HepG2 (cell line): Measurements from ENCODE around the gene ACTRT2. TPM values are rescaled to one million over a fixed set of nuclear protein-coding genes. Genes with fewer than 3 reads are reported as not detected.

ENCODE experiments used
- LRRFIP1 ChIP-seq: sonication (generic); formaldehyde crosslinking; conservative IDR thresholded peaks from 2 replicates; pipeline ENCODE4 v1.4.0; 2020; ENCODE audit warnings: missing genetic modification reagents
- MTA3 ChIP-seq: sonication (generic); formaldehyde crosslinking; IDR thresholded peaks from 2 replicates; pipeline ENCODE4 v1.4.0; 2020; ENCODE audit warnings: missing genetic modification reagents
- SUZ12 ChIP-seq: fragments of 150-350 bp; IDR thresholded peaks from 2 replicates; pipeline ENCODE4 v1.6.1; 2014; ENCODE audit warnings: low read depth, low read length
- THAP7 ChIP-seq: sonication (generic); formaldehyde crosslinking; IDR thresholded peaks from 2 replicates; pipeline ENCODE4 v1.8.1; 2023; ENCODE audit warnings: mild to moderate bottlenecking, missing genetic modification reagents
- ZBTB40 ChIP-seq, 2 experiments: fragments of 450-650 bp in 1 of 2; sonication (generic) in 1 of 2; formaldehyde crosslinking in 1 of 2; IDR thresholded peaks; 2 replicates each; pipeline versions ENCODE4 v1.6.1 to v1.8.0; 2016 to 2022; ENCODE audit warnings: antibody characterized with exemption in 1 of 2, mild to moderate bottlenecking in 1 of 2, missing genetic modification reagents in 1 of 2
- ZHX1 ChIP-seq: sonication (generic); formaldehyde crosslinking; IDR thresholded peaks from 2 replicates; pipeline ENCODE4 v1.8.1; 2022; ENCODE audit warnings: low read depth, mild to moderate bottlenecking, missing genetic modification reagents
- polyA plus RNA-seq, 8 experiments: library from polyadenylated mRNA; depleted of rRNA in 3 of 8; stranded (reverse) in 7 of 8; unstranded in 1 of 8; fragments of >200 nt; fragmentation: Illumina TruSeq in 4 of 8; extraction: Trizol in 4 of 8; gene quantifications; 2 replicates each; pipeline versions ENCODE4 v1.2.1 to v1.2.3, GENCODE V29; 2011 to 2016; ENCODE audit warnings: low read depth in 4 of 8, missing spikeins in 1 of 8, mixed read lengths in 1 of 8; ENCODE audit not compliant: insufficient read depth in 1 of 8
- total RNA-seq, 5 experiments: library from RNA; depleted of rRNA; stranded (reverse); fragments of >200 nt; fragmentation: Illumina TruSeq; extraction: Trizol; gene quantifications; 2 replicates each; pipeline ENCODE4 v1.2.3, GENCODE V29; 2016; ENCODE audit warnings: low read depth in 1 of 5
- TF ChIP-seq, protein P1 (sequence below): sonication (generic); formaldehyde crosslinking; IDR thresholded peaks from 2 replicates; pipeline ENCODE4 v1.4.0; 2020; ENCODE audit warnings: mild to moderate bottlenecking, missing genetic modification reagents

The ACTRT2 gene
- total and polyA plus RNA-seq, 2 of the 13 experiments (the other 11 are each of a cell fraction or from before 2014, with no cell fraction given): not detected

DNA sequence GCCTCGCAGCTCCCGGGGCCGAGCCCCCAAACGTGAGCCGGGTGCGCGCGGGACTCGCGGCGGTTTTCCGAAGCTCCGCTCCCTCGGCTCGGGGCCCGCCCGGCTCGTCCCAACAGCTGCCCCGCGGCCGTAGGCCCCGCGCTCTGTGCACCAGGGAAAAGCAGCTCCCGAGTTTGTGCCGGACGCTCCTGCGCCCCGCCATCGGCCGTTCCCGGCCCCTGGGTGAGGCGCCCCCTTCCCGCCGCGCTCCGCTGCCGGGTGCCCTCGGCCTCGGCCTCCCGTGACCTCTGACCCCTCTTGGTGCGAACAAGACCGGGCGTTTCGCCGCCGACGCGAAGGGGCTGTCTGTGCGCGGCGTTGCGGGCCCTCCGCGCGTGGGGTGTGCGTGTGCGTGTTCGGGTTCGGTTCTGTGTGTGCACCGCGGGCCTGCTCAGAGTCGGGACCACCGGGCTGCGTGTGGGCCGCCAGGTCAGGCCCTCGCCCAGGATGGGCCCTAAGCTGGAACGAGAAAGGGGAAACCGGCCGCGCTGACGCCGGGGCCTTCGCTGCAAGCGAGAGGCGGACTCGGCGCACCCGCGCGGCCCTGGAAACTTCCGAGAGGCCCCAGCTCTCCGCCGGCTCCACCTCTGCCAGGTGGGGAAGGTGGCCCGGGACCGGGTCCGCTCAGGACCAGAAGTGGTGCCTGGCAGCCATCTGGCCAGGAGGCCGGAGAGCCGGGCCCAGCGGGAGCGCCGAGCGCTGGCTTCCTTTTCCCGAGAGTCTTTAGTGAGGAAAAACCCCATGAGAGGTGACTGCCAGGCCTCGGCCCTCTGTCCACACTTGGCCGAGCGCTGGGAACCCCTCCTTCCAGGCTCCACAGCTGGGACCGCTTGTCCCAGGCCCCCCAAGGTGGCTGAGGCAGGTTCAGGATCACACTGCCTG is 49.6 kb downstream of the ACTRT2 start (continued):
- TF ChIP-seq, protein P1, sequence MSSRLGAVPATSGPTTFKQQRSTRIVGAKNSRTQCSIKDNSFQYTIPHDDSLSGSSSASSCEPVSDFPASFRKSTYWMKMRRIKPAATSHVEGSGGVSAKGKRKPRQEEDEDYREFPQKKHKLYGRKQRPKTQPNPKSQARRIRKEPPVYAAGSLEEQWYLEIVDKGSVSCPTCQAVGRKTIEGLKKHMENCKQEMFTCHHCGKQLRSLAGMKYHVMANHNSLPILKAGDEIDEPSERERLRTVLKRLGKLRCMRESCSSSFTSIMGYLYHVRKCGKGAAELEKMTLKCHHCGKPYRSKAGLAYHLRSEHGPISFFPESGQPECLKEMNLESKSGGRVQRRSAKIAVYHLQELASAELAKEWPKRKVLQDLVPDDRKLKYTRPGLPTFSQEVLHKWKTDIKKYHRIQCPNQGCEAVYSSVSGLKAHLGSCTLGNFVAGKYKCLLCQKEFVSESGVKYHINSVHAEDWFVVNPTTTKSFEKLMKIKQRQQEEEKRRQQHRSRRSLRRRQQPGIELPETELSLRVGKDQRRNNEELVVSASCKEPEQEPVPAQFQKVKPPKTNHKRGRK (CRISPR knock-in tag): peak; percentile 50; the same call in 1 of the 2 replicates
- TF ChIP-seq ZHX1 (CRISPR knock-in tag): no peak
- no peak for TF ChIP-seq MTA3
- no peak for TF ChIP-seq ZBTB40 (IDR thresholded peaks at IDR 0.05)
- TF ChIP-seq ZBTB40 (CRISPR knock-in tag; IDR thresholded peaks at IDR 0.05): peak; percentile 46; the same call in 1 of the 2 replicates
- no peak for TF ChIP-seq THAP7 (CRISPR knock-in tag)
- no peak for TF ChIP-seq LRRFIP1 (CRISPR knock-in tag)
- TF ChIP-seq SUZ12: no peak
